ENCODE measurements around the gene ARSB.

- no peak for TF ChIP-seq EZH2 (IDR thresholded peaks at IDR 0.05; ENCODE audit: insufficient read depth, low read length)
- TF ChIP-seq CTCF (IDR thresholded peaks at IDR 0.05; ENCODE audit: insufficient read depth, low read depth, low read length), result no peak
Measured at GRCh38 chr5:79005151-79005550, 20.0 kb upstream of the ARSB start.

Data from astrocyte (in vitro differentiated cells and primary cell).